ENCODE measurements around the gene KIF1A.

DNA sequence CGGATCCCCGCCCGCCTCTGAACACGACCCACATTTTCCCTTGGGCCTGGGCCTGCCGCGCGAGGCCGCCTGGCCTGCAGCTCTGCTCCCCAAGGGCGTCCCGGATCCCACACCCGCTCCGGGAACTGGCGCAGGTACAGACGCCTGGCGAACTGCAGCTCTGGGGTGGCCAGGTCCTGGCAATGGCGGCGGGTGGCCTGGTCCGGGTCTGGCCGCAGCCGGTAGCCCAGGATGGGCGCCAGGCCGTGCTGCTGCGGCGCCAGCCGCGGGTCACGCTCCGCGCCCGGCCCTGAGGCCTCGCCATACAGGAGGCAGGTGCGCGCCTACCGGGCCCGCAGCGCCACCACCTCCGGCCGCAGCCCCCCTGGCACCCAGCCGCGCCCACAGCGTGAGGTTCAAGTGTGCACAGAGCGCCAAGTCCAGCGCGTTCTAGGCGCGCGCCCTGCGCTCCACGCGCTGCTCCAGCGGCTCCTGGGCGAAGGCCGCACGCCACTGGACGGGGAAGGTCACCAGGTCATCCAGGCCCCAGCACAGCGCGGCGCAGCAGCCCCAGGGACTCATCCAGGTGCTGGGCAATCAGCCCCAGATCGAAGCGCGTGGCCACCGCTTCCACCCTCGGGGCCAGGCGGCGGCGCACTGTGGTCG is 118.8 kb downstream of the KIF1A start:
- TF ChIP-seq, protein P1, sequence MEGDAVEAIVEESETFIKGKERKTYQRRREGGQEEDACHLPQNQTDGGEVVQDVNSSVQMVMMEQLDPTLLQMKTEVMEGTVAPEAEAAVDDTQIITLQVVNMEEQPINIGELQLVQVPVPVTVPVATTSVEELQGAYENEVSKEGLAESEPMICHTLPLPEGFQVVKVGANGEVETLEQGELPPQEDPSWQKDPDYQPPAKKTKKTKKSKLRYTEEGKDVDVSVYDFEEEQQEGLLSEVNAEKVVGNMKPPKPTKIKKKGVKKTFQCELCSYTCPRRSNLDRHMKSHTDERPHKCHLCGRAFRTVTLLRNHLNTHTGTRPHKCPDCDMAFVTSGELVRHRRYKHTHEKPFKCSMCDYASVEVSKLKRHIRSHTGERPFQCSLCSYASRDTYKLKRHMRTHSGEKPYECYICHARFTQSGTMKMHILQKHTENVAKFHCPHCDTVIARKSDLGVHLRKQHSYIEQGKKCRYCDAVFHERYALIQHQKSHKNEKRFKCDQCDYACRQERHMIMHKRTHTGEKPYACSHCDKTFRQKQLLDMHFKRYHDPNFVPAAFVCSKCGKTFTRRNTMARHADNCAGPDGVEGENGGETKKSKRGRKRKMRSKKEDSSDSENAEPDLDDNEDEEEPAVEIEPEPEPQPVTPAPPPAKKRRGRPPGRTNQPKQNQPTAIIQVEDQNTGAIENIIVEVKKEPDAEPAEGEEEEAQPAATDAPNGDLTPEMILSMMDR (IDR thresholded peaks at IDR 0.05 in 2 of 3, conservative IDR thresholded peaks at IDR 0.05 in 1 of 3; ENCODE audit: control insufficient read depth in 2 of 3, extremely low read depth in 1 of 3, insufficient read depth in 1 of 3, low read depth in 3 of 3, low read length in 3 of 3): no peak
- TF ChIP-seq, protein P2, sequence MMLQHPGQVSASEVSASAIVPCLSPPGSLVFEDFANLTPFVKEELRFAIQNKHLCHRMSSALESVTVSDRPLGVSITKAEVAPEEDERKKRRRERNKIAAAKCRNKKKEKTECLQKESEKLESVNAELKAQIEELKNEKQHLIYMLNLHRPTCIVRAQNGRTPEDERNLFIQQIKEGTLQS (IDR thresholded peaks at IDR 0.05; ENCODE audit: borderline replicate concordance, extremely low read depth, low read depth, low read length): no peak
- no peak for TF ChIP-seq BCL11A (IDR thresholded peaks at IDR 0.05; ENCODE audit: low read depth, low read length)
- no peak for TF ChIP-seq ZNF274 (IDR thresholded peaks at IDR 0.05; ENCODE audit: insufficient read depth, insufficient read length)
